Karpas-422 (cell line): ENCODE data around the gene ACVR1. TPM values are rescaled to one million over a fixed set of nuclear protein-coding genes. Genes with fewer than 3 reads are reported as not detected.

Experiments used
- DNase-seq: peaks from one replicate; pipeline ENCODE4 v3.0.0-alpha.2; 2015
- H2AFZ ChIP-seq: fragments of 200-600 bp; sonication (generic); 2 replicates; pipeline ENCODE4 v1.6.1; 2014; ENCODE audit warnings: antibody characterized with exemption, low read length, mixed read lengths
- H3K27ac ChIP-seq: fragments of 200-600 bp; sonication (generic); 2 replicates; pipeline ENCODE4 v1.5.1; 2014; ENCODE audit warnings: mild to moderate bottlenecking, low read length, moderate library complexity
- H3K27me3 ChIP-seq: fragments of 200-600 bp; sonication (generic); 2 replicates; pipeline ENCODE4 v1.6.1; 2014; ENCODE audit warnings: low read length, mixed read lengths
- H3K36me3 ChIP-seq: fragments of 200-600 bp; sonication (generic); 2 replicates; pipeline ENCODE4 v1.6.1; 2014; ENCODE audit warnings: low read length, mixed read lengths; ENCODE audit not compliant: insufficient read depth
- H3K4me1 ChIP-seq: fragments of 200-600 bp; sonication (generic); 2 replicates; pipeline ENCODE4 v1.6.1; 2014; ENCODE audit warnings: mild to moderate bottlenecking, low read length, mixed read lengths
- H3K4me2 ChIP-seq: fragments of 200-600 bp; sonication (generic); 2 replicates; pipeline ENCODE4 v1.6.1; 2014; ENCODE audit warnings: low read length, low read depth, mild to moderate bottlenecking; ENCODE audit not compliant: poor library complexity, severe bottlenecking
- H3K4me3 ChIP-seq: fragments of 200-600 bp; sonication (generic); 2 replicates; pipeline ENCODE4 v1.5.1; 2014; ENCODE audit warnings: mild to moderate bottlenecking, antibody characterized with exemption, low read length, mixed read lengths
- H3K79me2 ChIP-seq: fragments of 200-600 bp; sonication (generic); 2 replicates; pipeline ENCODE4 v1.6.1; 2014; ENCODE audit warnings: mild to moderate bottlenecking, low read length, mixed read lengths
- H3K9ac ChIP-seq: fragments of 200-600 bp; sonication (generic); 2 replicates; pipeline ENCODE4 v1.6.0; 2014; ENCODE audit warnings: low read length
- H3K9me2 ChIP-seq: fragments of 200-600 bp; sonication (generic), shearing (Covaris generic); replicated peaks from 2 replicates; pipeline ENCODE4 v1.6.0; 2014; ENCODE audit warnings: mild to moderate bottlenecking, low read length, moderate library complexity; ENCODE audit not compliant: insufficient read depth
- H3K9me3 ChIP-seq: fragments of 300-700, 200-600 bp; sonication (generic); 2 replicates; pipeline ENCODE4 v1.6.1; 2014; ENCODE audit warnings: low read length, mixed read lengths
- H4K20me1 ChIP-seq: fragments of 200-600 bp; sonication (generic); 2 replicates; pipeline ENCODE4 v1.6.1; 2014; ENCODE audit warnings: mild to moderate bottlenecking, antibody characterized with exemption, low read length, low read depth; ENCODE audit not compliant: insufficient read depth
- total RNA-seq: library from RNA; depleted of rRNA; stranded (reverse); fragments of >200 nt; shearing (Covaris generic); gene quantifications from 2 replicates; pipeline ENCODE4 v1.2.3, GENCODE V29; 2014; ENCODE audit warnings: low replicate concordance

ACVR1 gene
- total RNA-seq, 1 experiment from 2014 or later, result 0.07 TPM

DNA sequence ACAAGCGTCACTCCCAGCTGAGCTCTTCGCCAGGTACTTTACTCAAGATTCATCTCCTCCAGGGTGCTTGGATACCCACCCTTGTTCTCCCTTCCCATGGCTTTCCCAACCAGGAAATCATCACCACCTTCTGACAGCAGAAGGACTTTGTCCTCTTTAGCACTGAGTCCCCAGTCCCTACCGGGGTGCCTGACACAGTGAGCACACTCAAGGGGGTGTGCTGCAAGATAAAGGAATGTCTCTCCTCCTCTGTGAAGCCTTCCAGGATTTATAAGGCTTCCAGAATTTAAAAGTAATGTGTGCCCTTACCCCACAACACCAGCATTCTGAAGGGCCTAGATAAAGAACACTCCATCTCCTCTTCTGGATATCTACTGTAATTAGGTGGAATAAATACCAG lies 39.6 kb downstream of the ACVR1 start:
- no peak for DNase-seq
- Histone ChIP-seq H3K4me3 (no peak overlapping the region), H3K36me3 (no peaks in the 10 kb centered on the region), H4K20me1 (no peaks in the 10 kb centered on the region), H3K27me3 (no peaks in the 10 kb centered on the region), H3K27ac (no peak overlapping the region), H3K9me3 (no peaks in the 10 kb centered on the region), H3K9ac (no peak overlapping the region), H3K79me2 (no peaks in the 10 kb centered on the region), H3K4me1 (no peaks in the 10 kb centered on the region), H3K9me2 (no peaks in the 10 kb centered on the region), H3K4me2 (no peak overlapping the region), H2AFZ (no peak overlapping the region)

DNA sequence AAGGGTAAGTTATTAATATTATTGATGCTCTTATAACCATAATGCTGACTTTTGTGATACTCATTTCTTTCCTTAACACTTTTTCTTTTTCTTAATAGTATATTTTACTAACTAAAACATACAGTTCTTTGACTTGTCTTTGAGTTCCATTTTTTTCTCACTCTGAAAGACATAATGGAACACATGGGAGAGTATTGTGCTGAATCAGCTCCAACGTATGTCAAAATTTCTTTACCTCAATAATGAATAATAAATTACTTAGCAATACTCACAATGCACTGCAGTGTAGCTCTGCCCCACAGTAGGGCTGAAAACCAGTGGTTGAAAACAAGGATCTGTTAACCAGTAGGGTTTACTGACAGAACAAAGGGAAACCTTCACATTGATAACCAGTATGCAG lies 40.7 kb downstream of the ACVR1 start:
- H3K9me2 ChIP-seq, result no peaks in the 10 kb centered on the region

GRCh38 chr2:157835006-157835405 lies 41.1 kb downstream of the ACVR1 start:
- H3K4me3 ChIP-seq, result no peak overlapping the region
- no peaks in the 10 kb centered on the region for H3K27me3 ChIP-seq
- no peak overlapping the region for H3K9ac ChIP-seq
- no peak overlapping the region for H3K27ac ChIP-seq
- no peaks in the 10 kb centered on the region for H3K79me2 ChIP-seq
- H3K36me3 ChIP-seq, result no peaks in the 10 kb centered on the region
- no peaks in the 10 kb centered on the region for H3K9me2 ChIP-seq
- H2AFZ ChIP-seq, result no peak overlapping the region
- H4K20me1 ChIP-seq, result no peaks in the 10 kb centered on the region
- H3K4me2 ChIP-seq, result no peak overlapping the region
- H3K9me3 ChIP-seq, result no peaks in the 10 kb centered on the region
- no peaks in the 10 kb centered on the region for H3K4me1 ChIP-seq
- DNase-seq, result no peak

More for the DNA sequence above, 40.7 kb downstream of the ACVR1 start:
- Histone ChIP-seq H3K27ac (no peak overlapping the region), H3K9me3 (no peaks in the 10 kb centered on the region), H3K27me3 (no peaks in the 10 kb centered on the region), H3K4me3 (no peak overlapping the region), H3K9ac (no peak overlapping the region), H3K36me3 (no peaks in the 10 kb centered on the region), H3K79me2 (no peaks in the 10 kb centered on the region), H4K20me1 (no peaks in the 10 kb centered on the region), H2AFZ (no peak overlapping the region), H3K4me2 (no peak overlapping the region), H3K4me1 (no peaks in the 10 kb centered on the region)
- DNase-seq, result no peak

DNA sequence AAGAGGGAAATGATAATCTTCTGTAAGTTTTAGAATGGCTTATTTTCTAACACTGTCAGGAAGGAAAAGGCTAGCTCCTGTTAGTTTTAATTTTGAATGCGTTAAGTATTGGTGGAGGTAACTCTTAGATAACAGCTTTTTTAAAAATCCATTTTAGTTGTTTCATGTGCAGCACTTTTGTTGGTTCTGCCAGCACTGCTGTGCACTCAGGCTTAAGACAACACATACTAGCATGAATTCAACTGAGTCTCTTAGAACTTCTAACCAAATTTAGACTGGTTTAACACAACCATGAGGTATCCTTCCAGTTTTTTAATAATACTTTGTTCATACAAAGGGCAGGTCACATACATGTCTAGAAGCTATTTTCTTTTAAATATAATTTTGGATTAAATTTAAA lies 42.4 kb downstream of the ACVR1 start:
- no peak for DNase-seq
- Histone ChIP-seq H3K9me3 (no peaks in the 10 kb centered on the region), H3K27ac (no peak overlapping the region), H3K9me2 (no peaks in the 10 kb centered on the region), H3K79me2 (no peaks in the 10 kb centered on the region), H4K20me1 (no peaks in the 10 kb centered on the region), H2AFZ (no peak overlapping the region), H3K27me3 (no peaks in the 10 kb centered on the region), H3K9ac (no peak overlapping the region), H3K36me3 (no peaks in the 10 kb centered on the region), H3K4me3 (no peak overlapping the region), H3K4me1 (no peaks in the 10 kb centered on the region), H3K4me2 (no peak overlapping the region)

- Histone ChIP-seq H3K9ac (no peak overlapping the region), H3K9me2 (no peaks in the 10 kb centered on the region), H3K27me3 (no peaks in the 10 kb centered on the region), H3K4me3 (no peak overlapping the region), H3K27ac (no peak overlapping the region), H3K79me2 (no peaks in the 10 kb centered on the region), H4K20me1 (no peaks in the 10 kb centered on the region), H3K9me3 (no peaks in the 10 kb centered on the region), H3K36me3 (no peaks in the 10 kb centered on the region), H3K4me2 (no peak overlapping the region), H3K4me1 (no peaks in the 10 kb centered on the region), H2AFZ (no peak overlapping the region)
- no peak for DNase-seq
These were observed 44.4 kb downstream of the ACVR1 start for GRCh38 chr2:157831573-157832315.

- H3K79me2 ChIP-seq, result no peaks in the 10 kb centered on the region
- no peaks in the 10 kb centered on the region for H3K9me3 ChIP-seq
- no peak overlapping the region for H3K27ac ChIP-seq
- H2AFZ ChIP-seq, result no peak overlapping the region
- DNase-seq, result no peak
- no peaks in the 10 kb centered on the region for H3K27me3 ChIP-seq
- no peaks in the 10 kb centered on the region for H4K20me1 ChIP-seq
- H3K4me3 ChIP-seq, result no peak overlapping the region
- H3K36me3 ChIP-seq, result no peaks in the 10 kb centered on the region
- no peak overlapping the region for H3K4me2 ChIP-seq
- no peaks in the 10 kb centered on the region for H3K9me2 ChIP-seq
- H3K4me1 ChIP-seq, result no peaks in the 10 kb centered on the region
- H3K9ac ChIP-seq, result no peak overlapping the region
These were observed 45.2 kb downstream of the ACVR1 start for GRCh38 chr2:157830696-157831570.

DNA sequence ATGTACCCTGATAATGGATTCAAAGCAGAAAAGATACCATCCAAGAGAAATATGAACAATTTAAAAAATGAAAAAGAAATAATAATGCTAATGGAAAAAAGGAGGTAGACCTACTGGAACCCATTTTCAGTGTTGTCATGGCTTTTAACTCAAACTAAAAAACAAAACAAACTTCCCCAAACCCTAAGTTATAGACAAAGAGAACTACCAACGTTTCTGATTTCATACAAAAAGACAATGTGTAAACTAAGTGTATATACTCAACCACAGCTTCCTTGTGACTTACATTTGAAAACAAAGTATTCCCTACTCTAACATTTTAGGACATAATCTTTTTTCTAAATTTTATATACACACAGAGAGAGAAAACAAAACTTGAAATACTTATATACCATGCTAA lies 45.9 kb downstream of the ACVR1 start:
- Histone ChIP-seq H3K27me3 (no peaks in the 10 kb centered on the region), H3K4me2 (no peak overlapping the region), H3K4me3 (no peak overlapping the region), H2AFZ (no peak overlapping the region), H3K9me2 (no peaks in the 10 kb centered on the region), H3K27ac (no peak overlapping the region), H3K79me2 (no peaks in the 10 kb centered on the region), H4K20me1 (no peaks in the 10 kb centered on the region), H3K4me1 (no peaks in the 10 kb centered on the region), H3K9me3 (no peaks in the 10 kb centered on the region), H3K9ac (no peak overlapping the region), H3K36me3 (no peaks in the 10 kb centered on the region)
- no peak for DNase-seq

DNA sequence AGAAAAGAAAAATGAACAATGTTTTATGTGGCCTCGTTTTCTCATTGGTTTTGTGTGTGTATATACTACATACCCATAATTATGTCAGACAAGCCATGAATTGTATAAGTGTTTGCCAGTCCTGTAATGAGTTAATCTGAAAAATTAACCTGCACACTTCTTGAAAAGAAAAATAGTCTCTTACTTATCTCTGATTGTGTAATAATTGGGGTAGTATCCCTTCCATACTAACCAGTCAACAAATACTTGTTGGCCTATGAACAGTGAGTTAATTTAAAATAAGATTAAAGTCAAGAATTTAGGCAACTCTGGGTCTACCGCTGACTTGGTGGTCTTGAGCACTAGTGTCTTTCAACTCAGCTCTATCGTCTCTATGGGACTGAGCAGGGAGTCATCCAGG lies 48.8 kb downstream of the ACVR1 start:
- H3K36me3 ChIP-seq, result no peaks in the 10 kb centered on the region

More for the DNA sequence above, 48.8 kb downstream of the ACVR1 start:
- no peaks in the 10 kb centered on the region for H3K79me2 ChIP-seq
- no peak overlapping the region for H3K4me2 ChIP-seq
- H3K9me2 ChIP-seq, result no peaks in the 10 kb centered on the region
- no peaks in the 10 kb centered on the region for H4K20me1 ChIP-seq
- H3K4me1 ChIP-seq, result no peaks in the 10 kb centered on the region
- H3K9ac ChIP-seq, result no peak overlapping the region
- H3K27me3 ChIP-seq, result no peaks in the 10 kb centered on the region
- H3K27ac ChIP-seq, result no peak overlapping the region
- H3K4me3 ChIP-seq, result no peak overlapping the region
- no peaks in the 10 kb centered on the region for H3K9me3 ChIP-seq
- DNase-seq, result no peak
- no peak overlapping the region for H2AFZ ChIP-seq
